Measurements from ENCODE around the gene CARD9. TPM values are rescaled to one million over a fixed set of nuclear protein-coding genes. Genes with fewer than 3 reads are reported as not detected.

CARD9 gene
- total RNA-seq, 1 experiment from 2014 or later, result 1.1 TPM

- Histone ChIP-seq H3K27ac (ENCODE audit: low read length) (no peak overlapping the region), H3K4me2 (ENCODE audit: low read length) (peak overlapping the region; percentile 99), H3K27me3 (ENCODE audit: low read length) (no peaks in the 10 kb centered on the region), H4K20me1 (ENCODE audit: low read length) (peaks cover 4% of the 10 kb centered on the region; the same call in 1 of the 2 replicates), H3F3A (ENCODE audit: low read length, unreplicated experiment) (no peaks in the 10 kb centered on the region), H2AFZ (ENCODE audit: low read length) (no peak overlapping the region), H3K4me1 (ENCODE audit: insufficient read depth, low read length) (peaks cover 8% of the 10 kb centered on the region), H3K4me3 (ENCODE audit: low read length) (peak overlapping the region; percentile 84), H3K9ac (ENCODE audit: low read length) (peak overlapping the region; percentile 63), H3K9me2 (replicated peaks; ENCODE audit: low read length) (no peaks in the 10 kb centered on the region), H3K9me3 (ENCODE audit: low read length) (no peaks in the 10 kb centered on the region), H3K79me2 (ENCODE audit: low read length) (peaks cover 30% of the 10 kb centered on the region), H3K36me3 (ENCODE audit: low read depth, low read length) (no peaks in the 10 kb centered on the region)
- TF ChIP-seq EZH2 (IDR thresholded peaks at IDR 0.05; ENCODE audit: low read length, unreplicated experiment) (no peak), CTCF (conservative IDR thresholded peaks at IDR 0.05; ENCODE audit: low read depth, low read length) (no peak), EZH2phosphoT487 (IDR thresholded peaks at IDR 0.05; ENCODE audit: borderline replicate concordance, low read length) (no peak)
- peak; percentile 57 for DNase-seq
- TSS peak; percentile 51 for BruUV-seq (replicated peaks)
- intact Hi-C loops (cut with micrococcal nuclease), result no loop called here
- ChIA-PET CTCF (interaction anchor here (0.7 kb wide), 1 partner anchor 56 kb away, joined by 7 read pairs; no protein-coding TSS in a partner anchor), POLR2A (ENCODE audit: unreplicated experiment) (no interaction called here)
- peak; percentile 48 for ATAC-seq
Observed at GRCh38 chr9:136328011-136328621, 45.4 kb downstream of the CARD9 start.

GRCh38 chr9:136327304-136327974 is 46.0 kb downstream of the CARD9 start, which contains the start of gene GPSM1:
Gene GPSM1, plus strand, starts transcription at chr9:136327539. Its CDS starts 157 bp downstream, at chr9:136327696.
- CTCF ChIA-PET, result interaction anchor here (0.7 kb wide), 1 partner anchor 57 kb away, joined by 7 read pairs; no protein-coding TSS in a partner anchor
- DNase-seq, result peak; percentile 38
- intact Hi-C loops (cut with micrococcal nuclease), result no loop called here

More at GRCh38 chr9:136327304-136327974, 46.0 kb downstream of the CARD9 start, which contains the start of gene GPSM1:
- POLR2A ChIA-PET (ENCODE audit: unreplicated experiment), result no interaction called here
- no peaks in the 10 kb centered on the region for H3K9me3 ChIP-seq (ENCODE audit: low read length)
- no peak within 1 kb of the TSS for H2AFZ ChIP-seq (ENCODE audit: low read length)
- H3K9ac ChIP-seq (ENCODE audit: low read length), result peak within 1 kb of the TSS; percentile 63
- no peaks in the 10 kb centered on the region for H3F3A ChIP-seq (ENCODE audit: low read length, unreplicated experiment)
- TF ChIP-seq EZH2phosphoT487 (IDR thresholded peaks at IDR 0.05; ENCODE audit: borderline replicate concordance, low read length) (no peak), CTCF (conservative IDR thresholded peaks at IDR 0.05; ENCODE audit: low read depth, low read length) (no peak), EZH2 (IDR thresholded peaks at IDR 0.05; ENCODE audit: low read length, unreplicated experiment) (no peak)
- peaks cover 8% of the 10 kb centered on the region for H3K4me1 ChIP-seq (ENCODE audit: insufficient read depth, low read length)
- peaks cover 30% of the 10 kb centered on the region for H3K79me2 ChIP-seq (ENCODE audit: low read length)
- ATAC-seq, result peak; percentile 46
- H3K27me3 ChIP-seq (ENCODE audit: low read length), result no peaks in the 10 kb centered on the region
- H3K4me2 ChIP-seq (ENCODE audit: low read length), result peak within 1 kb of the TSS; percentile 99
- no peaks in the 10 kb centered on the region for H3K36me3 ChIP-seq (ENCODE audit: low read depth, low read length)
- no TSS peak for BruUV-seq (replicated peaks)
- H3K27ac ChIP-seq (ENCODE audit: low read length), result no peak within 1 kb of the TSS
- H4K20me1 ChIP-seq (ENCODE audit: low read length), result peaks cover 4% of the 10 kb centered on the region; the same call in 1 of the 2 replicates
- H3K9me2 ChIP-seq (replicated peaks; ENCODE audit: low read length), result no peaks in the 10 kb centered on the region
- H3K4me3 ChIP-seq (ENCODE audit: low read length), result peak within 1 kb of the TSS; percentile 84
